ENCODE measurements around the gene MATN1. TPM values are rescaled to one million over a fixed set of nuclear protein-coding genes. Genes with fewer than 3 reads are reported as not detected.

MATN1 gene
- total and polyA plus RNA-seq, 2 of the 4 experiments (the other 2 are of a cell fraction): 0.27 TPM; not detected in 1

DNA sequence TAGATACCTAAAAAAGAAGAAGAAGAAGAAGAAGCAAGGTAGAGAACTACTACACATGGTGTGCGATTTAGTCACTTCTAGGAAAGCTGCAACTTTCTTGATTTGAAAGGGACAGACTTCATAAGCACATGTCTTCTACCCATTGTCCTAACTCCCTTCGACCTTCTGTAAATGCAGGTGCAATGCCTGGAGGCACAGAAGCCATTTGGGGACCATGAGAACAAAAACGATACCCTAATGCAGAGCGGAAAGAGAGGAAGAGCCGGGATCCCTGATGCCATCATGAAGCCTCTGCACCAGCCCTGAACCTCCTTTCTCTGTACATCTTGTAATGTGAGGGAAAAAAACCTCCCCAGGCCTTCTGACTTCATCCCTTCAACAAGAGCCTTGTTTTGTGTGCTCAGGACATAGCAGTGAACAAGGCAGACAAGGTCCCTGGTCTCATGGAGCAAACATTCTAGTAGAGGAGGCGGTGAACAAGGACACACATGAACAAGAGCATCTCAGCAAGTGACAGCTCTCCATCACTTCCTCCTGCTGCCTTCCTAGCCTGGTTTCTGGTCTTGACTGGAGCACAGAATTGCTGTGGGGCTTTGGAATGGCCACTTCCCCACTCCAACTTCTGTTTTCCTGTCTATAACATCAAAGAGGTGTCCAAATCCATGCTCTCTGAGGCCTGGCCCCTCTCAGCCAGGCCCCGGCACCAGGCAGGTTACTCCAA, 39.7 kb upstream of the MATN1 start:
- H3K9me3 ChIP-seq (ENCODE audit: control insufficient read depth, insufficient read depth, low read length): no peaks in the 10 kb centered on the region; the same call in 1 of the 2 replicates
- H2AK9ac ChIP-seq (replicated peaks; ENCODE audit: low read depth, low read length, poor library complexity): no peak overlapping the region
- in situ Hi-C loops (cut with MboI; ENCODE audit: low sequenced_read_pairs) (loop anchor here (5.0 kb wide), 1 partner anchor 41 kb away; the partner anchor contains the start of gene MATN1), intact Hi-C loops (cut with micrococcal nuclease) (no loop called here), dilution Hi-C loops (cut with HindIII; ENCODE audit: low sequenced_read_pairs, unreplicated experiment) (no loop called here)
- no peak overlapping the region for H2BK5ac ChIP-seq (ENCODE audit: low read depth, low read length, poor library complexity, severe bottlenecking)
- peak overlapping the region; percentile 85 for H2AFZ ChIP-seq (replicated peaks; ENCODE audit: low read length, poor library complexity)
- no peak overlapping the region for H2BK15ac ChIP-seq (ENCODE audit: low read depth, low read length)
- BruUV-seq (replicated peaks): no TSS peak
- ChIA-PET CTCF (interaction anchor here (0.7 to 1.0 kb wide), 2 partner anchors 17 to 27 kb away, joined by 3 to 5 read pairs; no protein-coding TSS in a partner anchor), POLR2A (ENCODE audit: unreplicated experiment) (no interaction called here)
- peaks cover 9% of the 10 kb centered on the region; the same call in 1 of the 2 replicates for H3K4me1 ChIP-seq (ENCODE audit: control insufficient read depth, insufficient read depth, low read length)
- no peak overlapping the region for H3K27ac ChIP-seq (ENCODE audit: insufficient read depth, low read length)
- no peak overlapping the region for H4K5ac ChIP-seq (ENCODE audit: low read depth, low read length)
- H3K56ac ChIP-seq (ENCODE audit: extremely low read depth, insufficient read depth, low read length): no peak overlapping the region
- no peaks in the 10 kb centered on the region for H3K79me1 ChIP-seq (ENCODE audit: low read depth in 1 of 2, low read length in 2 of 2)
- TF ChIP-seq, protein P1, sequence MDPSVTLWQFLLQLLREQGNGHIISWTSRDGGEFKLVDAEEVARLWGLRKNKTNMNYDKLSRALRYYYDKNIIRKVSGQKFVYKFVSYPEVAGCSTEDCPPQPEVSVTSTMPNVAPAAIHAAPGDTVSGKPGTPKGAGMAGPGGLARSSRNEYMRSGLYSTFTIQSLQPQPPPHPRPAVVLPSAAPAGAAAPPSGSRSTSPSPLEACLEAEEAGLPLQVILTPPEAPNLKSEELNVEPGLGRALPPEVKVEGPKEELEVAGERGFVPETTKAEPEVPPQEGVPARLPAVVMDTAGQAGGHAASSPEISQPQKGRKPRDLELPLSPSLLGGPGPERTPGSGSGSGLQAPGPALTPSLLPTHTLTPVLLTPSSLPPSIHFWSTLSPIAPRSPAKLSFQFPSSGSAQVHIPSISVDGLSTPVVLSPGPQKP (IDR thresholded peaks at IDR 0.05; ENCODE audit: borderline replicate concordance, low read depth, low read length): no peak
- TF ChIP-seq, protein P2, sequence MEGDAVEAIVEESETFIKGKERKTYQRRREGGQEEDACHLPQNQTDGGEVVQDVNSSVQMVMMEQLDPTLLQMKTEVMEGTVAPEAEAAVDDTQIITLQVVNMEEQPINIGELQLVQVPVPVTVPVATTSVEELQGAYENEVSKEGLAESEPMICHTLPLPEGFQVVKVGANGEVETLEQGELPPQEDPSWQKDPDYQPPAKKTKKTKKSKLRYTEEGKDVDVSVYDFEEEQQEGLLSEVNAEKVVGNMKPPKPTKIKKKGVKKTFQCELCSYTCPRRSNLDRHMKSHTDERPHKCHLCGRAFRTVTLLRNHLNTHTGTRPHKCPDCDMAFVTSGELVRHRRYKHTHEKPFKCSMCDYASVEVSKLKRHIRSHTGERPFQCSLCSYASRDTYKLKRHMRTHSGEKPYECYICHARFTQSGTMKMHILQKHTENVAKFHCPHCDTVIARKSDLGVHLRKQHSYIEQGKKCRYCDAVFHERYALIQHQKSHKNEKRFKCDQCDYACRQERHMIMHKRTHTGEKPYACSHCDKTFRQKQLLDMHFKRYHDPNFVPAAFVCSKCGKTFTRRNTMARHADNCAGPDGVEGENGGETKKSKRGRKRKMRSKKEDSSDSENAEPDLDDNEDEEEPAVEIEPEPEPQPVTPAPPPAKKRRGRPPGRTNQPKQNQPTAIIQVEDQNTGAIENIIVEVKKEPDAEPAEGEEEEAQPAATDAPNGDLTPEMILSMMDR (conservative IDR thresholded peaks at IDR 0.05; ENCODE audit: low read depth, low read length): no peak
- TF ChIP-seq CHD1 (IDR thresholded peaks at IDR 0.05; ENCODE audit: low read depth, low read length) (no peak), MAZ (IDR thresholded peaks at IDR 0.05; ENCODE audit: borderline replicate concordance, low read depth, low read length) (no peak), POLR2A (IDR thresholded peaks at IDR 0.05; ENCODE audit: low read depth, low read length) (no peak), RFX5 (IDR thresholded peaks at IDR 0.05; ENCODE audit: low read depth, low read length) (no peak)
- no peak overlapping the region for H2AK5ac ChIP-seq (ENCODE audit: low read depth, low read length)
- no peak overlapping the region for H4K91ac ChIP-seq (ENCODE audit: insufficient read depth, low read depth, low read length)
- no peak overlapping the region for H3K14ac ChIP-seq (replicated peaks; ENCODE audit: low read depth, low read length)
- H3K9ac ChIP-seq (ENCODE audit: low read depth, low read length): no peak overlapping the region
- WGBS, 2 experiments (ENCODE audit: extremely low coverage in 2 of 2, insufficient read length in 1 of 2): 71% methylated on average over 1 of the region's 7 CpGs; no CpG with 5 or more reads in 1 of the 2 experiments
- no peak overlapping the region for H3K18ac ChIP-seq (ENCODE audit: low read depth, low read length)
- DNase-seq: no peak
- no peaks in the 10 kb centered on the region for H3K36me3 ChIP-seq (ENCODE audit: control insufficient read depth, insufficient read depth, low read length)
- no peak overlapping the region for H4K8ac ChIP-seq (ENCODE audit: low read depth in 2 of 2, low read length in 2 of 2)
- no peaks in the 10 kb centered on the region for H4K20me1 ChIP-seq (ENCODE audit: insufficient read depth, low read length)
- H3K4me3 ChIP-seq (ENCODE audit: insufficient read depth, low read depth, low read length): no peak overlapping the region
- no peaks in the 10 kb centered on the region for H3K9me1 ChIP-seq (ENCODE audit: insufficient read depth, low read length)
- no peak overlapping the region for H3K4ac ChIP-seq (ENCODE audit: low read depth, low read length)
- H3K27me3 ChIP-seq (ENCODE audit: control insufficient read depth, insufficient read depth, low read length): no peaks in the 10 kb centered on the region; the same call in 1 of the 2 replicates
- H2BK120ac ChIP-seq (ENCODE audit: low read depth, low read length): no peak overlapping the region
- H2BK20ac ChIP-seq (ENCODE audit: low read depth, low read length): no peak overlapping the region
- H3K4me2 ChIP-seq (ENCODE audit: low read depth, low read length): no peak overlapping the region
- ATAC-seq (ENCODE audit: low read depth): peak; percentile 4; the same call in 1 of the 2 replicates
- no peak overlapping the region for H3K23ac ChIP-seq (ENCODE audit: low read depth, low read length)

Data from IMR-90 (cell line).